Panc1 (cell line): ENCODE data around the gene OGA. TPM values are rescaled to one million over a fixed set of nuclear protein-coding genes. Genes with fewer than 3 reads are reported as not detected.

Experiments
- ATAC-seq: fragments of 200-7000 bp; cut with Tn5 transposase; 2 replicates; pipeline ENCODE4 v1.9.1; 2020; ENCODE audit warnings: mild to moderate bottlenecking, moderate library complexity
- BruUV-seq: library from RNA; stranded (reverse); fragments of 400-500 nt; replicated peaks from 2 replicates; lab custom pipeline; 2021; lab: Mats Ljungman, UMichigan
- CTCF ChIA-PET: fragments of 300-600 bp; sonication (Branson Sonifier 250); formaldehyde crosslinking; loops from one replicate; lab custom pipeline; 2022; ENCODE audit warnings: antibody characterized with exemption; lab: Charles Lee
- POLR2A ChIA-PET: fragments of 300-600 bp; sonication (Branson Sonifier 250); formaldehyde crosslinking; loops from one replicate; lab custom pipeline; 2022; ENCODE audit warnings: antibody characterized with exemption; lab: Charles Lee
- DNase-seq: peaks from one replicate; pipeline ENCODE4 v3.0.0-alpha.2; 2010; ENCODE audit warnings: low read depth, low spot score
- H3K27ac ChIP-seq: 2 replicates; pipeline ENCODE4 v1.5.1; 2011; ENCODE audit warnings: mild to moderate bottlenecking, low read length, inconsistent platforms
- H3K27me3 ChIP-seq: fragments of 200-500 bp; sonication (Bioruptor generic); 2 replicates; pipeline ENCODE4 v1.6.0; 2014; ENCODE audit warnings: low read length, inconsistent platforms; ENCODE audit not compliant: control insufficient read depth, insufficient read depth
- H3K36me3 ChIP-seq: fragments of 200-500 bp; sonication (Bioruptor generic); 2 replicates; pipeline ENCODE4 v1.5.1; 2014; ENCODE audit warnings: inconsistent platforms, mild to moderate bottlenecking, low read length, moderate library complexity; ENCODE audit not compliant: control insufficient read depth, insufficient read depth
- H3K4me1 ChIP-seq: 2 replicates; pipeline ENCODE4 v1.5.1; 2011; ENCODE audit warnings: inconsistent platforms, mild to moderate bottlenecking, low read length, moderate library complexity; ENCODE audit not compliant: control insufficient read depth, insufficient read depth
- H3K4me3 ChIP-seq, 2 experiments: 2 replicates each; pipeline ENCODE4 v1.5.1; 2011 to 2012; ENCODE audit warnings: low read depth in 2 of 2, low read length in 2 of 2, mild to moderate bottlenecking in 2 of 2, inconsistent platforms in 1 of 2, moderate library complexity in 1 of 2
- H3K9me3 ChIP-seq: fragments of 200-500 bp; sonication (Bioruptor generic); 2 replicates; pipeline ENCODE4 v1.5.1; 2014; ENCODE audit warnings: low read depth, mild to moderate bottlenecking, inconsistent platforms, low read length, moderate library complexity; ENCODE audit not compliant: control insufficient read depth, insufficient read depth
- CTCF ChIP-seq: fragments of 450-650 bp; IDR thresholded peaks from 2 replicates; pipeline ENCODE4 v1.5.1; 2017; ENCODE audit warnings: mild to moderate bottlenecking
- POLR2AphosphoS5 ChIP-seq: IDR thresholded peaks from 2 replicates; pipeline ENCODE4 v1.6.1; 2012; ENCODE audit warnings: mild to moderate bottlenecking, low read depth, low read length, moderate library complexity
- REST ChIP-seq, 2 experiments: IDR thresholded peaks; 2 replicates each; pipeline ENCODE4 v1.6.1; 2011 to 2012; ENCODE audit warnings: low read depth in 2 of 2, control low read depth in 1 of 2, low read length in 1 of 2, mild to moderate bottlenecking in 1 of 2, moderate library complexity in 1 of 2; ENCODE audit not compliant: insufficient read depth in 1 of 2
- SIN3A ChIP-seq: IDR thresholded peaks from 2 replicates; pipeline ENCODE4 v1.6.1; 2012; ENCODE audit warnings: low read depth, mild to moderate bottlenecking, low read length, moderate library complexity, borderline replicate concordance; ENCODE audit not compliant: insufficient read depth
- TCF7L2 ChIP-seq: IDR thresholded peaks from 2 replicates; pipeline ENCODE4 v1.6.1; 2011; ENCODE audit warnings: mild to moderate bottlenecking, low read depth, low read length, inconsistent platforms
- in situ Hi-C: cut with HindIII; loops from 2 replicates; pipeline ENCODE4 v1.10.0; 2016; ENCODE audit warnings: low sequenced_read_pairs, low pct_unique_long_range_greater_than_20kb
- intact Hi-C: fragments of 100-400 bp; cut with micrococcal nuclease; formaldehyde crosslinking; loops from one replicate; pipeline ENCODE4 v1.10.0; 2022; ENCODE audit not compliant: unreplicated experiment
- total RNA-seq: library from RNA; stranded (reverse); gene quantifications from one replicate; pipeline ENCODE4 v1.2.1, GENCODE V29; 2021; ENCODE audit not compliant: unreplicated experiment

OGA gene
- total RNA-seq, 1 experiment from 2014 or later, result 117 TPM

- no peak overlapping the region for H3K27ac ChIP-seq
- H3K9me3 ChIP-seq, result no peaks in the 10 kb centered on the region
- ATAC-seq, result no peak
- intact Hi-C loops (no loop called here), in situ Hi-C loops (no loop called here)
- no peak overlapping the region for H3K4me3 ChIP-seq
- no peaks in the 10 kb centered on the region; the same call in 1 of the 2 replicates for H3K27me3 ChIP-seq
- TF ChIP-seq POLR2AphosphoS5 (no peak), REST (IDR thresholded peaks at IDR 0.05; ENCODE audit: insufficient read depth in 1 of 2, low read depth in 2 of 2, low read length in 1 of 2) (no peak), TCF7L2 (no peak), CTCF (no peak), SIN3A (no peak)
- no peak for DNase-seq
- ChIA-PET POLR2A (no interaction called here), CTCF (interaction anchor here (0.6 to 0.7 kb wide), 3 partner anchors 10 to 159 kb away, joined by 3 to 11 read pairs (median 7); no protein-coding TSS in a partner anchor)
- H3K36me3 ChIP-seq, result no peaks in the 10 kb centered on the region
- H3K4me1 ChIP-seq, result no peaks in the 10 kb centered on the region
- no TSS peak for BruUV-seq
Measured at GRCh38 chr10:101769541-101770180, 48.6 kb downstream of the OGA start.

- intact Hi-C loops, result no loop called here
- TF ChIP-seq TCF7L2, result no peak
- TF ChIP-seq POLR2AphosphoS5, result no peak
- TF ChIP-seq CTCF, result no peak
- TF ChIP-seq REST (IDR thresholded peaks at IDR 0.05; ENCODE audit: insufficient read depth in 1 of 2, low read depth in 2 of 2, low read length in 1 of 2), result no peak
- TF ChIP-seq SIN3A, result no peak
- Histone ChIP-seq H3K27ac (no peak overlapping the region), H3K36me3 (no peaks in the 10 kb centered on the region), H3K4me1 (no peaks in the 10 kb centered on the region), H3K27me3 (no peaks in the 10 kb centered on the region; the same call in 1 of the 2 replicates), H3K4me3 (no peak overlapping the region), H3K9me3 (no peaks in the 10 kb centered on the region)
- POLR2A ChIA-PET, result interaction anchor here (0.6 kb wide), 1 partner anchor 173 kb away, joined by 3 read pairs; no protein-coding TSS in a partner anchor
- in situ Hi-C loops, result no loop called here
- CTCF ChIA-PET, result interaction anchor here (0.6 kb wide), 1 partner anchor 315 kb away, joined by 15 read pairs; no protein-coding TSS in a partner anchor
- no TSS peak for BruUV-seq
- no peak for DNase-seq
- no peak for ATAC-seq
Measured at GRCh38 chr10:101768791-101769170, 49.5 kb downstream of the OGA start.
